GM23248 (cell line): Measurements from ENCODE around the gene PLIN5.

Experiments used
- EZH2 ChIP-seq: fragments of 200-600 bp; sonication (generic); IDR thresholded peaks from 2 replicates; pipeline ENCODE4 v1.6.1; 2018; ENCODE audit warnings: antibody characterized with exemption, mild to moderate bottlenecking; ENCODE audit not compliant: insufficient read depth, poor library complexity, severe bottlenecking
- EZH2phosphoT487 ChIP-seq: fragments of 200-600 bp; sonication (generic); IDR thresholded peaks from 2 replicates; pipeline ENCODE4 v1.6.1; 2018; ENCODE audit warnings: antibody characterized with exemption, moderate library complexity, mild to moderate bottlenecking, low read depth; ENCODE audit not compliant: insufficient read depth

- TF ChIP-seq EZH2 (no peak), EZH2phosphoT487 (no peak)
These were observed 46.5 kb downstream of the PLIN5 start for GRCh38 chr19:4488496-4488895.
